A549 treated with GW870086 at 1 μM for 4 hours (cell line): ENCODE results near the gene ABRAXAS1. TPM values are rescaled to one million over a fixed set of nuclear protein-coding genes. Genes with fewer than 3 reads are reported as not detected.

Experiments
- total RNA-seq: library from RNA; stranded (reverse); fragments of 200-300 nt; extraction: Qiagen RNA extraction; gene quantifications from 5 replicates; pipeline ENCODE4 v1.2.3, GENCODE V29; 2022; ENCODE audit warnings: low read depth

The ABRAXAS1 gene
- 3.9 to 8.1 TPM (median 7.5 TPM) in 5 replicates for total RNA-seq

DNA sequence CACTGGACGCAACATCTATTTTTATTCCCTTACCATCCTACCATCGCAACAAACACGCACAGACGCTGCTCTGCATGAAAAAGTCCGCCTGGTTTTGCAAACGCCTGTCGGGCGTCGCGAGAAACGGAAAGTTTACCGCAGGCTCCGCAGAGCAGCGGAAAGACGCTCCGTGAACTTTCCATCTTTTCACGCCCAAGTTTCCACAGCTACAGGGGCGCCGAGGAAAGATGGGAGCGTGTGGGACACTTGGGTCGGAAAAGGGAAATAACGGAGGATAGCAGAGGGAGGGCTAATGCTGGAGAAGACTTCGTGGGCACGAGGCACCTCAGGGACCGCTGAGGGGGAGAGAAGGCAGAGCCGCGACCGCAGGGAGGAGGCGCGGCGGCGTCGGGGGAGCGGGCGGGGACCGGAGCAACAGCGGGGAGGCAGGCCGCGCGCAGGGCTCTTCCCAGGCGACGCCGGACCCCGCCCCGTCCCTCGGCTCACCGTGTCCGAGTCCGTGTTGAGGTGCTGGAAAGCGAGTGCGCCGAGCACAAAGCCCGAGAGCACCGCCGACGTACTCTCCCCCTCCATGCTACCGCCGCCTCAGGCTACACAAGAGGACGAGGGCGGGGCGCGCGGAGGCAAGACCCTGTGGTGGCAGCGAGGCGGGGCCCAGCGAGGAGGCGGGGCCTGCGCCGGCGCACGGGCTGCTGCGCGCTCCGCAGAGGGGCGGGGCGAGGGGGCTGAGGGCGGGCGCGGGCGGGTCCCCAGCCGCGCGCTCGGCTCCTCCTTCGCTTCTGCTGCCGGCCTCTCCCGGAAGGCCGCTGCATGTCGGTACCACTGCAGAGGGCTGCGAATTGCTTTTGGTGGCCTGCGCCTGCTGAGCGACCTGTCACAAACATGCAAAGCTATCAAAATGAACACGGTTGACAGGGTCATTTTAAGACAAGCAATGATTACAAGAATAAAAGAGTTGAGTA is at the start of gene ABRAXAS1:
Gene ABRAXAS1 (minus strand): TSS at position 601 of the 962 bp plus-strand sequence. CDS start 28 bp downstream, at position 573.

DNA sequence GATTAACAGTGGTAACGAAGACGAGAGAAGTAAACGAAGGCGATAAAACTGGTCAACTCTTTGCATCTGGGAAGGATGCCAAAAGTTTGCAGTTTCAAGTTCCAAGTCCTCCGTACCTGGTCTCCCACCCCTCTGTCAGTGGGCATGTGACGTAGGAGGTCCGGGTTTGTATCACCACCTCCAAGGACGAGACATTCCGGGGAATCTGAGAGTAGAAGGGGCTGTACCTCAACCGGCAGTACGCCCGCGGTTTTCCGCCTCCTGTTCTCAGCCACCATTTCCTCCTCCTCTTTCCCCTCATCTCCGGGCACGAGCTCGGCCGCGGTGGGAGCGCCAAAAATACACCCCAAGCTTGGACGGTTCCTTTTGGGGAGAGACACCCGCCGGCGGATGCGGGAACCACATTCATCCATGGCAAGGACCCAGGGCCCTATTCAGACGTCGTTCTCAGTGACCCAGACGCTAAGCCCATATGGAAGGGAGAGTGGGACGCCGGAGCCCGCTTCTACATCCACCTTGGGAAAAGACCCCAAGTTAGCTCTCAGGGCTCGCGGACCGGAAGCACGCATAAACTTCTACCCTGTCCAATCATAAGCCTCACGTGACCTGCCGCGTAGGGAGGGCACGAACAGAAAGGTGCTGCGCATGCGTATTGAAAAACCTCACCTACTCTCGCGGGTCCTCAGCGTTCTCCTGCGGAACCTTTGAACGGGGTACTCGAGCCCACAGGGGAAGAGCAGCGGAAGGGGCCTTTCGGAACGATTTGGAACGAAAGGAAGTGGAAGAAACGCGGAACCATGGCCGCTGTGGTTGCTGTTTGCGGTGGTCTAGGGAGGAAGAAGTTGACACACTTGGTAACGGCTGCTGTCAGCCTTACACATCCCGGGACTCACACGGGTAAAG is 29.4 kb downstream of the ABRAXAS1 start, which contains the start of the genes HELQ and MRPS18C:
Gene HELQ (minus strand): TSS at position 543 of the 903 bp plus-strand sequence. CDS start 130 bp downstream, at position 413.
Gene MRPS18C (plus strand): TSS at position 778 of the 903 bp plus-strand sequence. CDS start 20 bp downstream, at position 798.

Other genes starting within 250 kb of the ABRAXAS1 start
- 16.5 to 21.5 TPM (median 19.2 TPM) in 5 replicates for gene COQ2, start 200.3 kb downstream of the ABRAXAS1 start, total RNA-seq
- 1.3 to 1.9 TPM (median 1.5 TPM) in 5 replicates for gene HPSE, start 150.3 kb downstream of the ABRAXAS1 start, total RNA-seq
- 4.0 to 5.9 TPM (median 5.5 TPM) in 5 replicates for gene HELQ, start 29.3 kb downstream of the ABRAXAS1 start, total RNA-seq
- 44.3 to 59.6 TPM (median 51.8 TPM) in 5 replicates for gene MRPS18C, start 29.0 kb downstream of the ABRAXAS1 start, total RNA-seq
- 40.7 to 47.0 TPM (median 43.5 TPM) in 5 replicates for gene GPAT3, start 51.0 kb upstream of the ABRAXAS1 start, total RNA-seq